Thymus (tissue), 11 donors: ENCODE measurements around the gene BCL2L13. TPM values are rescaled to one million over a fixed set of nuclear protein-coding genes. Genes with fewer than 3 reads are reported as not detected.
"Not testable (repeated sequence)": the region's sequence is repeated elsewhere in the genome, so short reads cannot be mapped to it uniquely, and the experiment has no call there.

ENCODE experiments used
- DNase-seq, 9 donors: peaks; one replicate each; pipeline ENCODE4 v3.0.0-alpha.2; 2013; ENCODE audit warnings: low spot score in 9 of 9, low read depth in 6 of 9, missing footprints in 1 of 9
- H3K27ac ChIP-seq, 2 donors: one replicate each; pipeline ENCODE4 v1.5.1; 2013; ENCODE audit warnings: control low read depth in 1 of 2, low read depth in 1 of 2, low read length in 1 of 2, mild to moderate bottlenecking in 1 of 2, moderate library complexity in 1 of 2
- H3K27me3 ChIP-seq, 2 donors: one replicate each; pipeline ENCODE4 v1.5.1; 2013; ENCODE audit warnings: low read length in 1 of 2; ENCODE audit not compliant: control insufficient read depth in 2 of 2, insufficient read depth in 1 of 2
- H3K36me3 ChIP-seq, 2 donors: one replicate each; pipeline ENCODE4 v1.5.1; 2013; ENCODE audit warnings: low read length in 1 of 2, mild to moderate bottlenecking in 1 of 2, moderate library complexity in 1 of 2; ENCODE audit not compliant: control insufficient read depth in 2 of 2, insufficient read depth in 2 of 2
- H3K4me1 ChIP-seq, 2 donors: one replicate each; pipeline ENCODE4 v1.5.1; 2013; ENCODE audit warnings: low read length in 2 of 2; ENCODE audit not compliant: control insufficient read depth in 2 of 2, insufficient read depth in 2 of 2
- H3K4me3 ChIP-seq, 2 donors: one replicate each; pipeline ENCODE4 v1.5.1; 2013; ENCODE audit warnings: low read length in 2 of 2, control low read depth in 1 of 2, mild to moderate bottlenecking in 1 of 2
- H3K9me3 ChIP-seq, 2 donors: one replicate each; pipeline ENCODE4 v1.5.1; 2013; ENCODE audit warnings: low read length in 1 of 2, mild to moderate bottlenecking in 1 of 2; ENCODE audit not compliant: control insufficient read depth in 2 of 2, insufficient read depth in 1 of 2
- whole genome bisulfite sequencing: extraction: QIAGEN DNeasy Blood & Tissue Kit; methylation state at CpG from one replicate; pipeline ENCODE4 v1.1.7; 2013; 5-methylcytosine and 5-hydroxymethylcytosine counted together
- polyA plus RNA-seq: library from polyadenylated mRNA; stranded (reverse); fragments of 200-250 nt; gene quantifications from one replicate; pipeline ENCODE4 v1.2.3, GENCODE V29; 2013
- total RNA-seq: library from RNA; stranded (reverse); fragments of 120-200 nt; gene quantifications from one replicate; pipeline ENCODE4 v1.2.4, GENCODE V29; 2013
- donor health status: healthy.

BCL2L13 gene
- total and polyA plus RNA-seq, 2 donors: 27.3 to 27.6 TPM

GRCh38 chr22:17642357-17642756 lies 3.8 kb downstream of the BCL2L13 start:
- H3K4me3 ChIP-seq, H3K27ac ChIP-seq, H3K9me3 ChIP-seq, H3K36me3 ChIP-seq, DNase-seq, H3K27me3 ChIP-seq: not testable (repeated sequence)
- 86% methylated on average over 4 of the region's 4 CpGs for WGBS
- peaks cover 8 to 14% of the 10 kb centered on the region in 2 donors for H3K4me1 ChIP-seq

- H3K4me1 ChIP-seq: no peaks in the 10 kb centered on the region
- H3K27ac ChIP-seq: no peak overlapping the region
- no peaks in the 10 kb centered on the region for H3K36me3 ChIP-seq
- 98% methylated on average over 5 of the region's 5 CpGs for WGBS
- H3K27me3 ChIP-seq: no peaks in the 10 kb centered on the region
- no peak for DNase-seq
- H3K4me3 ChIP-seq: no peak overlapping the region
- no peaks in the 10 kb centered on the region for H3K9me3 ChIP-seq
Observed at GRCh38 chr22:17647452-17647851, 8.9 kb downstream of the BCL2L13 start.

GRCh38 chr22:17647991-17648390 lies 9.4 kb downstream of the BCL2L13 start:
- Histone ChIP-seq H3K36me3 (no peaks in the 10 kb centered on the region), H3K9me3 (no peaks in the 10 kb centered on the region), H3K4me1 (no peaks in the 10 kb centered on the region), H3K27me3 (no peaks in the 10 kb centered on the region), H3K27ac (no peak overlapping the region), H3K4me3 (no peak overlapping the region)
- DNase-seq: no peak
- 99% methylated on average over 5 of the region's 5 CpGs for WGBS

GRCh38 chr22:17648569-17648968 lies 10.0 kb downstream of the BCL2L13 start:
- Histone ChIP-seq H3K9me3 (no peaks in the 10 kb centered on the region), H3K4me3 (no peak overlapping the region), H3K27me3 (no peaks in the 10 kb centered on the region), H3K27ac (no peak overlapping the region), H3K4me1 (no peaks in the 10 kb centered on the region), H3K36me3 (no peaks in the 10 kb centered on the region)
- WGBS: 93% methylated on average over 1 of the region's 1 CpG
- DNase-seq: no peak

- no peak overlapping the region for H3K27ac ChIP-seq
- H3K4me3 ChIP-seq: no peak overlapping the region
- H3K36me3 ChIP-seq: peaks cover 0 to 2% of the 10 kb centered on the region in 2 donors
- 95% methylated on average over 3 of the region's 3 CpGs for WGBS
- no peaks in the 10 kb centered on the region for H3K4me1 ChIP-seq
- H3K9me3 ChIP-seq: no peaks in the 10 kb centered on the region
- no peaks in the 10 kb centered on the region for H3K27me3 ChIP-seq
- no peak for DNase-seq
Observed at GRCh38 chr22:17655289-17655688, 16.7 kb downstream of the BCL2L13 start.

GRCh38 chr22:17656870-17657395 lies 18.4 kb downstream of the BCL2L13 start:
- Histone ChIP-seq H3K9me3 (no peaks in the 10 kb centered on the region), H3K27ac (no peak overlapping the region), H3K4me1 (no peaks in the 10 kb centered on the region), H3K36me3 (peaks cover 0 to 2% of the 10 kb centered on the region in 2 donors), H3K27me3 (no peaks in the 10 kb centered on the region), H3K4me3 (no peak overlapping the region)
- 99% methylated on average over 10 of the region's 10 CpGs for WGBS
- DNase-seq: no peak

GRCh38 chr22:17664414-17665055 lies 26.0 kb downstream of the BCL2L13 start:
- Histone ChIP-seq H3K27ac (no peak overlapping the region), H3K36me3 (peaks cover 12 to 14% of the 10 kb centered on the region in 2 donors), H3K4me1 (no peaks in the 10 kb centered on the region), H3K27me3 (no peaks in the 10 kb centered on the region), H3K9me3 (peaks cover 0 to 6% of the 10 kb centered on the region in 2 donors), H3K4me3 (no peak overlapping the region)
- no peak for DNase-seq
- 98% methylated on average over 6 of the region's 6 CpGs for WGBS

GRCh38 chr22:17665248-17665647 lies 26.7 kb downstream of the BCL2L13 start:
- Histone ChIP-seq H3K27me3 (no peaks in the 10 kb centered on the region), H3K9me3 (peaks cover 0 to 6% of the 10 kb centered on the region in 2 donors), H3K27ac (no peak overlapping the region), H3K4me1 (no peaks in the 10 kb centered on the region), H3K4me3 (no peak overlapping the region), H3K36me3 (peaks cover 12 to 14% of the 10 kb centered on the region in 2 donors)
- no peak for DNase-seq
- 98% methylated on average over 3 of the region's 3 CpGs for WGBS

GRCh38 chr22:17665854-17666253 lies 27.3 kb downstream of the BCL2L13 start:
- no peak for DNase-seq
- Histone ChIP-seq H3K36me3 (peaks cover 12 to 19% of the 10 kb centered on the region in 2 donors), H3K9me3 (peaks cover 0 to 6% of the 10 kb centered on the region in 2 donors), H3K4me1 (no peaks in the 10 kb centered on the region), H3K27me3 (no peaks in the 10 kb centered on the region), H3K4me3 (no peak overlapping the region), H3K27ac (no peak overlapping the region)
- 98% methylated on average over 3 of the region's 3 CpGs for WGBS
